AG20443 (cell line): ENCODE results near the gene C5.

Experiments used
- DNase-seq: peaks from one replicate; pipeline ENCODE4 v3.0.0; 2012; ENCODE audit warnings: low spot score, mixed read lengths

Gene C5

DNA sequence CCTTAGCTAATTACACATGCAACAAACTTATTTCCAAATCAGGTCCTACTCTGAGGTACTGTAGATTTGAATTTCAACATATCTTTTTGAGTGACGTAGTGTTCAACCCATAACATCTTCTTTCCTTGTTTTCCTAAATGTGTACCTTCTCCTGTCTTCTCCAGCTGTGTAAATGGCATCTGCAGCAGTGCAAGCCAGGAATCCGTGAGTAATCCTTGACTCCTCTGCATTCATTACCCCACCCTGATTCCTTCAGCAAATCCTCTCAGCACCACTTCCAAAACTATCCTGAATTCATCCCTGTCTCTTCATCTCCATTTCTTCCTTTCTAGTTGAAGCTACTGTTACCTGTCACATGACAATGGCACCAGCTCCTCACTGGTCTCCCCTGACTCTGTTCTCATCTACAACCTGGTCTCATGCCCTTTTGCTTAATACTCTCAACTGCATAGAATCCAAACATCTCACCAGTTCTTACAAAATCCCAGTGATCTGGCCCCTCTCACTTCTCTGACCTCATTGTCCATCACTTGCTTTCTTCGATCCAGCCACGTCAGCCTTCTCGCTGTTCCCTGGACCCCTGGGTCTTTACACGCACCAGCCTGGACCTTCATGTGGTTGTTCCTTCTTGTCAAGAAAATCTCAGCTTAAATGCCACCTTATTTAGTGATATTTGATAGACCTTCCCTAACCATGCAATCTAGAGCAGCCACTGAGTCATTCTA is 108.9 kb downstream of the C5 start:
- DNase-seq = peak; percentile 73

GRCh38 chr9:120940573-120940972 is 109.5 kb downstream of the C5 start:
- DNase-seq = no peak

DNA sequence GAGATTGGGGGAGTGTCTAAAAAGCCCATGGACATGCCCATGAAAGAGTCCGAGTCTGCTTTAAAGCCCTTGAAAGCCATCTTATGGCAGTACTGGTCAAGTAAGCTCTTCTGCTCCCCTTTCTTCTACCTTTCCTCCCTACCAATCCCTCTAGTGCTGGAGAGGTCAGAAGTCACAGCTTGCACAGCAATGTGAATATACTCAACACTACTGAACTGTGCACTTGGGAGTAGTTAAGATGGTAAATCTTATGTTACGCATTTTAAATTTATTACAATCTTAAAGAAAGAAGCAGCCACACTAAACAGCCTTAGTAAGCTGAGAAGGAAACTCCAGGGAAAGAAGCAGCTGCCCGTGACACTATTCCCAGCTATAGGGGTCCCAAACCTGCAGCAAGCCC is 111.2 kb downstream of the C5 start:
- no peak for DNase-seq

GRCh38 chr9:120937596-120937995 is 112.5 kb downstream of the C5 start:
- no peak for DNase-seq

GRCh38 chr9:120937127-120937526 is 112.9 kb downstream of the C5 start:
- no peak for DNase-seq

DNA sequence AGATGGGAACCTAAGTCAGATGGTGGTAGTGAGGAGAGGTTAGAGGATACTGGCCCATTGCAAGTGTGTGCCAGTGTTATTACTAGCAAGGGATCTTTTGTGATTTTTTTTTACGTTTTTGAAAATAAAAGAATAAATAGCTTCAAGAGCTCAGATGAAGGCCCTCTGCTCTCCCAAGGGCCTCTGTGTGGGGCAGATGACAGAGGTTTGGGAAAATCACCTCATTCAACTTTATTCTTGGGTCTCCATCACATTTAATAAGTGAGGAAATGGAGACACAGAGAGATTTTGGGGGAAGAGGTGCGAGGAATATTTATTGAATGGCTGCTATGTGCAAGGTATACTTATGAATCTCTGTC is 113.3 kb downstream of the C5 start:
- DNase-seq = no peak

GRCh38 chr9:120936011-120936763 is 113.9 kb downstream of the C5 start:
- peak; percentile 94 for DNase-seq

GRCh38 chr9:120935383-120935857 is 114.7 kb downstream of the C5 start:
- DNase-seq = peak; percentile 78

DNA sequence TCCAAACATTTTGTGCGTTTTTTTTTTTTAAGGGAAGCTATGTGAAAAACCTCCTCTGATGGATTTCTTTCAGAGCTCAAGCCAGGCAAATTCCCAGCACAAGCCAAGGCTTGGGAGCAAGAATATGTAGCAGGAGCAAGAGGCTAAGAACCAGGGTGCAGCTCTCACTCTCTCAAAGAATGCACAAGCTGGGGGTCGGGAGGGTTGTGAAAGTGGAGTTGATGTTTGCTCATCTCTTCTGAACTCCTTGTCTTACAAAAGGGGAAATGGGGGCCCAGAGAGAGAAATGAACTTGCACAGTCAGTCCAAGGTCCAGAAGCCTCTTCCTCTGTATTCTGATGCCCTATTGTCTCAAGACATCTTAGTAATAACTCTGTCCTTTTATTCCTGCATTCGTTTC is 115.8 kb downstream of the C5 start:
- DNase-seq = no peak

- no peak for DNase-seq
Measured at GRCh38 chr9:120933310-120934055, 116.6 kb downstream of the C5 start.

DNA sequence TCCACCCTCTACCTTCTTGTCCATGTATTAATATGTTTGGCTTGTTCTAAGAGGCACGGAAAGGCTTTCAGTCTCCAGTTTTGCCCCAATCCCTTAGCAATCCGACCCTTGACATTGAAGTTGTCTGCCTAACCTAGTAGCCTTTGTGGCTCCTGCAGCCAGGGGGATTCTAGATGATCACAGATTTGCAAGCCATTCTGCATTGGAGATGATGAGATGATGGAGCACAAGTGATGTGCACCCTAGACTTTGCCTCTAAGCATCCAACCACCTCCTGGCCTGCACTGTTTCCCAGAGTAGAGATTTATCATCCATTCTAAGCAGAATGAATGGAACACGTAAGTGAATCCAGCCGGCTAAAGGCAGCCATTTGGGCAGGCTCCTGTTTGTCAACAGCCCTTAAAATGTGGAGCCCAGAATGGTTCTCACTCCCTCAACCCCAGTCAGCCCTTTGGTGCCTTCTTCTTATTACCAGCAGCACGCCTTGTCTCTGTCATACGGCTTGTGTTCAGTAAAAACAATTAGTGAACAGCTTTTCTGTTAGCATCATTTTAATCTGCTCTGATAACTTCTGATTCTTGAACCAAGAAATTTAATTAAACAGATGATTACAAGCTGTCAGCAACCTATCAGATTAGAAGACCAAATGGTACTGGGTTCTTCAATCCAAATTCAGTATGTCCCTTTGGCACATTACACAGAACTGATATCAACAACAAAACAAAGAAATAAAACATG is 117.8 kb downstream of the C5 start:
- DNase-seq = no peak

DNA sequence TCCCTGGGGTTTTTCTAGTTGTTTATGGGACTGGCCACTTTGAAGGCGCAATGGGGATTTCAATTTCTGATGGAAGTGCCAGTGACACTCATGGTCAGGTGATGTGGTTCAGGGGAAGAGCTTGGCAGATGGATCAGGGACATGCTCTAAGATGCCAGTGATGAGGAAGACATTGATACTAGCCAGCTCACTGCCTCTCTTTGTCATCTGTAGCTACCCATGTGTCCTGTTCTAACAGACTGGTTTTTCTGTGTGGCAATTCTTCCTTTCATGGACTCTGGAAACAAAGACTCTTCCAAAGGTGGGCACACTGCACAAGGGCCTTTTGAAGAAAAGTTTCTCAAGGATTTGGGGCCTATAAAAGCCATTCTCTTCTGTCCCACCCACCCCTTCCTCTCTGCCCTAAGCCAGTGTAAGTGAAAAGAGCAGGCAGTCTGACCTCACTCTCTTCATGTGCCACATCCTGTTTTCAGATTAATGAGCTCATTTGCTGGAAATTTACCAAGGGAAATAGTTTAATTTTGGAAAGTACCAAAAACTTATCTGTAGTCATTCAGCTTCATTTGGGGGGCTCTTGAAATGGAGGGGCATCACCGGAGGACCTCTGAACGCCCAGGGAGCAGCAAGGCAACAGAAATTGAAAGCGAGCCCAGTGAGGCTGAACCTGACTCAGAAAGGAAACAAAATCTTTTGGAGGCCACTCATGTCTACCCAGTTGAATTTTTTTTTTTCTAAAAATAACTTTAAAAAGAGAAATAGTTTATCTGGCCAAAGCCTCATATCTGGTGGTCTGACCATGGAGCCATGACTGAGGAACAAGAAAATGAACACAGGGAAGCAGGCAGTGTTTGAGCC is 118.6 kb downstream of the C5 start:
- peak; percentile 70 for DNase-seq

- DNase-seq = no peak
Measured at GRCh38 chr9:120929229-120929791, 120.8 kb downstream of the C5 start.

DNA sequence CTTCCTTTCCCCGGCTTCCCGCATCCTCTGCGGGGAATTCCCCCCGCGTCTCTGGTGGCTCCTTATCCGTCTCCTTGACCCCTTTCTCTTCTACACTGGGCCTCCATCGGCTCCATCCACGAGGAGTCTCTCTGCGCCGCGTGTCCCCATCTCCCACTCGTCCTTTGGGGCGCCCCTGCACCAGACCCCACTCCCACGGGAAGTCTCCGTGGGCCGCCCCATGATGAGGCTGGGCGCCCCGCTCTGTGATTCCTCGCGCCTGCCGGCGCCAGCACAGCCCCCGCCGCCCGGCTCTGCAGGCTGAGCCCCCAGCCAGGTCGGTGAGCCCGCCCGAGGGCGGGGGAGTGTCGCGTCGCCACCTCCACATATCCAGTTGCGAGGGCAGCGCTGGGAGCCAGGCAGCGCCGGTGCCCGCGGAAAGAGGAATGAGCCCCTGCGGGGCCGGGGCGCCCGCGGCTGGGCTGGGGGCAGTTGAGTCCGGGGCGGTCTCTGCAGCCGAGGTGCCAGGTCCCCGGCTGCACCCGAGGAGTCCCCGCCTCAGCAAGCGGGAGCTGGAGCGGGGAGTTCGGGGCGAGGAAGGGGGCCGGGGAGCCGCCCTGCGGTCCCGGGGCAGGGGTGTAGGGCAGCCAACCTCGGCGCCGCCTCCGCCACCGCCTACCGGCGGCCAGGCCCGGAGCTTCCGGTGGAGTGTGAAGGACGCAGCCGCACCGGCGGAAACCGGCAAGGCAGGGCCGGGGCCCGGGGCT is 121.4 kb downstream of the C5 start:
- peak; percentile 88 for DNase-seq

DNA sequence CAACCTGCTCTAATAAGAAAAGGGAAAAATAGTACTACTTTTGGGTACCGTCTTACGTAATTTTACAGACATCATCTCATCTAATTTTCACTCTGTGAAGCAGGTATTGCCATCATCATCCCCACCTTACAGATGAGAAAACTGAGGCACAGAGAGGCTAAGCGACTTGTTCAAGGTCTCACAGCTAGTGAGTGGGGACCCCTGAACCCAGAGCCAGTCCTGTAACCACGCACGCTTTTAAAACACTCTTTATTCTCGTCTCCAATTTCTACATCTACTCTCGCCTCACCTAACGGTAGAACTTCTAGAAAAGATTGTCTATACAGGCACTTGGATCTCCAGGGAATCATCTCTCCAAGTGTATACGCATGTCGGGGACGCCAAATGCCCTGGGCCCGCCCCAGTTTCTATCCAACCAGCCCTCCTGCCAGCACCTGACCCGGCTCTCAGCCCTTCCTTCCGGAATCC is 122.0 kb downstream of the C5 start:
- no peak for DNase-seq

GRCh38 chr9:120927269-120928014 is 122.6 kb downstream of the C5 start:
- DNase-seq = no peak

DNA sequence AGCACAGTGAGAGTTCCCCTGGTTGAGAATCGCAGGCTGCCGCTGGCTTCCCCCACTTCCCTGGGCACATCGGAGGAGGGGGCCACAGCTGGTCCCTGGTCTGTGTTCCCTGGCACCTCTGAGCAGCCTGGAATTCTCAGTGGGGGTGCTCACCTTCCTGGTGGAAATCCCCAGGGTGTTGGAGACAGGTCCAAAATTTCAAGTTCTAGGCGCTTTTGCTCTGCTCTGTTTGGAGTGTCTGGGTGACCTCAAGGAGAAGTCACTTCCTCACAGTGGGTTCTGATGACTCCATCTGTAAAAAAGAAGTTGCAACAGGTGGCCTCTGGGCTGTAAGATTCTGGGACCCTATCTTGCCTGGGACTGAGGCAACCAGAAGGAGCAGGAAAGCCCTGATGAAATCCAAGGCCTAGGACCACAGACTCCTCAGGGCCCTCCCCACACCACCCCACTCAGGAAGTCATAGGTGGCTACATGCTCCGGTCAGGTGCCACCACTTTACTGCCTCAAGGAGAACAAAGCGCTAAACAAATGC is 123.6 kb downstream of the C5 start, which contains the start of gene TRAF1:
Gene TRAF1, minus strand, starts transcription at position 400 of the 532 bp plus-strand sequence. CDS start 721 bp downstream, outside the sequence.
- no peak for DNase-seq

DNA sequence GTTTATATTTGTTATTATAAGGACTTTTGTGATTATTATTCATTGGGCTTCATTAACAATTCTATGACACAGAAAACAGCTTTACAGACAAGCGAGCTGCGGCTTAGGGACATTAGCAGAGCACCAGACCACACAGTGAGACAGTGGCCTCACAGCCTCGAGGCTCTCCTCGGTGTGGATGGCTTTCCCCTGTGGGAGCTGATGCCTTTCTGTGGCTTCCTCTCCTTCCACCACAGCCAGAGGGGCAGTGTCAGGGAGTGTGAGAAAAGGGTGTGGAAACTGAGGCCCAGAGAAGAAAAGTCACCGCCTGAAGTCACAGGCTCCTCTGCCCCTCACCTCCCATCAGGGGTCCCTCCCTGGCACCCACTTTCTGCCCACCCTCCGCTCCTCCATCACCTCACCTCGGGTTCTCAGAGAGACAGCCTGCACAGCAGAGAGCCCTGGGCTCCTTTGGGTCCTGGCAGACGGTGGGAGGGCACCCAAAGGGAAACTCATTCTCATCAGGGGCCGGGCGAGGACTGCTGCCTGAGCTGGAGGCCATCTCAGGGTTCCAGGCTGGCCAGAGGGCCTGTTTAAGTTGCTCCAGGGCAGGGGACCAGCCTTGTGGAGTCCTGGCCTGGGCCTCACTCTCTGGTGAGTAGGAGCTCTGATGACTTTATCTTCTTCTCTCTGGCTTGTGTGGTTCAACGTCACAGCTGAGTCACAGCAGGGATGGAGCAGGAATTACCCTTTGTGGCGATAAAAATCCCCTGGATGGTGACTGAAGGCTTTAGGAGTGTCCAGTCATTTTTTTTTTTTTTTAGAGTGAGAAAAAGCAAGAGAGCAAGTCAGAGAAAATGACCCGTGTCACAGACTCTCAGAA is 124.3 kb downstream of the C5 start:
- DNase-seq = peak; percentile 74
